GM21723 (cell line): ENCODE measurements around the gene EPS8L3.
"Not testable (repeated sequence)": the region's sequence is repeated elsewhere in the genome, so short reads cannot be mapped to it uniquely, and the experiment has no call there.

Experiments
- ATAC-seq: cut with Tn5 transposase; IDR thresholded peaks from one replicate; pipeline ENCODE4 v1.9.1; 2021; ENCODE audit warnings: mild to moderate bottlenecking, moderate library complexity; ENCODE audit not compliant: unreplicated experiment

The EPS8L3 gene

DNA sequence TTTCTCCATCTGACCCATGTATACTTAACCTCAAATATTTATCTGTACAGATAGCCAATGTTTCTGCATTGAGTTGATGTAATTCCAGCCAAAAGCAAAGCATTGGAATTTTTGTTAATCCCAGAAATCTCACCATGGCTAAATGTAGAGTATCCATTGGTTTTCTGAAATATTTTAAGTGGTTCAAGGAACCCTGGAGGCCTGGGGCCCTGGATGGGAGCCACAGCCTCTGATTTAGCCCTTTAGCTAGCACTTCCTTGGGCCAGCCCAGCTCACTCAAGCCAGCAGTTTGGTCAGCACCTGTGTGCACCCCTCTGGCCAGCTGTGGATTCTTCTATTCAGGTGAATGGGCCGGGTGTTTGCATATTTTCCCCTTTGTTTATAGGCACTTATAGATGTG, 18.8 kb upstream of the EPS8L3 start:
- ATAC-seq: no peak

DNA sequence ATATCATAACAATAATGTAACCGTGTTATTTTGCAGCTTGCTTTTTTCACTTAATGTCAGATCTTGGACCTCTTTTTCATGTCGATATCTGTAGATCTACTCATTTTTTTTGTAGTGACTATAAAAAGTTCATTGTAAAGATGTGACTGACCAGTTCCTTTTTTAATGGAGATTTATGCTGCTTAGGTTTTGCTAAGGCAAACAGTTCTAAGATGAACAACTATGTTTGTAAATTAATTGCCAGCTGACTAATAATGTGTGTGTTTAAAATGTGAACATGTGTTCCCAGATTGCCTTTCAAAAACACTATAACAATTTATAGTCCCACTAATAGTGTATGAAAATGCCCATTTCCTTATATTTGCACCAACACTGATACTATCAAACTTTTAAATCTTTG, 18.1 kb upstream of the EPS8L3 start:
- no peak for ATAC-seq

DNA sequence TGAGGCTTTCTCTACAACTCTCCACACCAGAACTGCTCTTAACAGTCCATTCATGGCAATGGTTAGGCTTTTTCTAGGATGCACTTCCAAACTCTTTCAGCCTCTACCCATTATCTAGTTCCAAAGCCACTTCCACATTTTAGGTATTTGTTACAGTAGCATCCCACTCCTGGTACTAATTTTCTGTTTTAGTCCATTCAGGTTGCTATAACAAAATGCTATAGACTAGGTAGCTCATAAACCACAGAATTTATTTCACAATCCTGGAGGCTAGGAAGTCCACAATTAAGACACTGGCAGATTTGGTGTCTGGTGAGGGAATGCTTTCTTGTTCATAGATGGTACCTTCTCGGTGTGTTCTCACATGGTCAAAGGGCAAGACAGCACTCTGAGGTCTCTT, 17.3 kb upstream of the EPS8L3 start:
- ATAC-seq: no peak

DNA sequence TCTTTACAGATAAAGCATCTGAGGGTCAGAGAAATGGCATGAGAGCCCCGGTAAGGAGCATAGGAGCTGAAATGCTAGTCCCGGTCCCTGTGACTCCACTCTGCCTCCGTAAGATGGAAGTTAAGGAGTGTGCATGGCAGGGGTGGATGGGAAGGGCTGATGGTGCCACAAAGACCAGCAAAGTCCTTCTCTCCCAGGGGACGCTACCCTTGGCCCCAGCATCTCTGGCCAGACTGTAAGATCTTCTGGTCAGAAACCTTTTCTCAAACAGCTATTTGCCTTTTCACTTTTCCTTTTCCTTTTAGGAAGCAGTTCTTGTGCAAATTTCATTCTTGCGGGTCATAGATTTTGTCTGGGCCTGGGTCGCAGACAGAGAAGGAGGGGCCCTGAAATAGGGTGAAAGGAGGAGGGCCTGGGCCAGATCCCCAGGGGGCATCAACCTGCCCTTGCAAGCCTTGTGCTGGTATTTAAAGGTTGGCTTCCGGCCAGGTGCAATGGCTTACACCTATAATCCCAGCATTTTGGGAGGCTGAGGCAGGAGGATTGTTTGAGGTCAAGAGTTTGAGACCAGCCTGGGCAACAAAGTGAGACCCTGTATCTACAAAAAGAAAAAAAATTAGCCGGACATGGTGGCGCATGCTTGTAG, 14.4 kb upstream of the EPS8L3 start:
- ATAC-seq: no peak

DNA sequence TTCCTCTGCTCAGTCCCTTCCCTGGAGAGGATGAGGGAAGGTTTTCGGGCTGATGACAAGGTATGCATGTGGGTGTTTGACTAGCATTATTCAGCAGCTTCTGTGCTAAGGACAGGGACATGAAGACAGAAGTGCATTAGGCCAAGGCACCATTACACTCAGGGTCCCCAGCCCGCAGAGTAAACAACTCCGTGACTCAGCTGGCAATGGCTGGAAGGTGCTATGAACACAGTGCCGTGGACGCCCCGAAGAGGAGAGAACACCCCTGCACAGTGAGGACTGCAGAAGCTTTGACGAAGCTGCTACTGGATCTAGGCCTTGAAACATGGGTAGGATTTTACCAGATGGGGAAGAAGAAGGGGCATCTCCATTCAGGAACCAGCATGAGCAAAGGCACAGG, 13.7 kb upstream of the EPS8L3 start:
- no peak for ATAC-seq

DNA sequence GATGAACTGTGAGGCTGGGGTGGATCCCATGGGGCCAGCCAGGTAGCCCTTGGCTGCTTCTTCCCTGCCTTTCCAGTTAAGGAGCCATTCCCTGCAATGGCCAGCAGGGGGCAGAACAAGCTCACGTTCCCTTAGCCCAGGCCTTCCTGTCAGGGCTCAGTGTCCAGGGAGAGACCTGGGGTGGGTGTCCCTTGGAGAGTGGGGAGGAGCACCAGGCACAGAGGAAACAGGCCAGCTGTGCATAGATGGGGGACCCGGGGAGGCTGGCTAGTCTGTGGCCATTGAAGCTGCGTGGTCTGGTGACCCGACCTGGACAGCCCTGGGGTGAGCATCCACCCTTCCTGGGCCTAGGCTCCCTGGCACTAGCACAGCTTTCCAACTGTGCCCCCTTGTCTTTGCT, 13.2 kb upstream of the EPS8L3 start:
- ATAC-seq: peak; percentile 77

DNA sequence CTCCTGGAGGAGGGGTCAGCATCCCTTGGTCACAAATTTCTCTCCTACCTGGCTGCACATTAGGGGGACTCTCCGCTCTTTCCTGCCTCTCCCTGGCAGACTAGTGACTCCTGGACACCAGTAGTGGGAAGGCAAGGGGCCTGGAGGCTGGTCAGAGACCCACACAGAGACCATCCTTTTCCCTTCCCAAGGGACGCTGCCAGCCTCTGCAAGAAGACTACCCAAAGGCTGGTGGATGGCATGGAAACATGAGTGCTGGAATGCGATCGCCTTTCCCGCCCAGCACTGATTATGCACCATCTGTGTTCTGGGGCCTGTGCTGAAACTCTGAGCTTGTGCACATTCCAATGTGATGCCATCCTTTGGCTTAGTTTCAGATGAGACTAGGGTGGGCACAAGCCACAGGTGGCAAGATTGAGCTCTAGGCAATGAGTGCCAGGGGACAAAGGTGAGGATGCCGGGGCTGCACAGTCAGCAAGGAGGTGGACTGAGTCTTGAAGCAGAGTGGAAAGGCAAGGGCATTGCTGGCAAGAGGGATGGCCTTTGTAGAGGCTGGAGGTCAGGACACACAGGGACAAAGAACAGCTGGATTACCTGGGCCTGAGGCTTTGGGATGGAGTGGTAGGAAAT, 12.6 kb upstream of the EPS8L3 start:
- no peak for ATAC-seq

DNA sequence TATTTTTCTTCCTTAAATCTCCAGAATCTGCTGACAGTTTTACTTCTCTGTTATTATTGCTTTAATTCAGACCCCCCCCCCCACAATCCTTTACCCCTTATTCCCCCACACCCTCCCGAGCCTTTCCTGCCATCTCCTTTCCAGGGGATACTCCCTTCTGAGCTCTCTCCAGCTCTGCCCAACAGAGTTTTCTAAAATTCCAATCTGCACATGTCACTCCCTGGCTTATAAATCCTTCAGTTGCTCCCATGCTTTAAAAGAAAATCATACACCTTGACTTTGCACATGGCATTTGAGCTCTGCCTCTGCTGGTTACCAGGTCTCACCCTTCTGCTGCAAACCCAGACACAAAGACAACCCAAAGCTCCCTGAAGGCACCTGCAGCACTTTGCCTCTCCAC, 11.7 kb upstream of the EPS8L3 start:
- no peak for ATAC-seq

DNA sequence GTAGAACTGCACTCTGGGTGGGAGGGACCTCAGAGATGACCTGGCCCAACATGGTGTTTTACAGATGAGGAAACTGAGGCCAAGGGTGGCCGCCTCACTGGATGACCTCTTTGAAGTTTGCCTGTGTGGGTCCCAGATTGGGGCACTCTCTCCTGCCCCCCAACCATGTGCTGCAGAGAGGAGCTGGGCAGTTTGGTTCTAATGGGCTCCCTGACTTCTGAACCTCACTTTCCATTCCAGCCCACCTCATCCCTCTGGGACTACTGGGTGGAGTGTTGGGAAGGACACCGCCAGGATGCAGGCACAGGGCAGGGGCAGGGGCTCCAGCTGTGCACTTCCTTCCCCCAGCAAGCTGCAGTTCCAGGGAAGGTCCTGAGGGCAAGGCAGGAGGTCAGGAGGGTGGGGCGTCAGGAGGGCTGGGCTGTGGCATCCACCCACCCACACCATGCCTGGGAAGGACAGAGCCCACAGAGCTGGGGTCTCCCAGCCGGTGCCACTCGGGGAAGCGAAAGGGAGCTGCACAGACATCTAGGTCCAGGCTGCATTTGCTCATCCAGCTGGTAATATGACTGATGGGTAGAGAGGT, 10.3 kb upstream of the EPS8L3 start:
- ATAC-seq: no peak

DNA sequence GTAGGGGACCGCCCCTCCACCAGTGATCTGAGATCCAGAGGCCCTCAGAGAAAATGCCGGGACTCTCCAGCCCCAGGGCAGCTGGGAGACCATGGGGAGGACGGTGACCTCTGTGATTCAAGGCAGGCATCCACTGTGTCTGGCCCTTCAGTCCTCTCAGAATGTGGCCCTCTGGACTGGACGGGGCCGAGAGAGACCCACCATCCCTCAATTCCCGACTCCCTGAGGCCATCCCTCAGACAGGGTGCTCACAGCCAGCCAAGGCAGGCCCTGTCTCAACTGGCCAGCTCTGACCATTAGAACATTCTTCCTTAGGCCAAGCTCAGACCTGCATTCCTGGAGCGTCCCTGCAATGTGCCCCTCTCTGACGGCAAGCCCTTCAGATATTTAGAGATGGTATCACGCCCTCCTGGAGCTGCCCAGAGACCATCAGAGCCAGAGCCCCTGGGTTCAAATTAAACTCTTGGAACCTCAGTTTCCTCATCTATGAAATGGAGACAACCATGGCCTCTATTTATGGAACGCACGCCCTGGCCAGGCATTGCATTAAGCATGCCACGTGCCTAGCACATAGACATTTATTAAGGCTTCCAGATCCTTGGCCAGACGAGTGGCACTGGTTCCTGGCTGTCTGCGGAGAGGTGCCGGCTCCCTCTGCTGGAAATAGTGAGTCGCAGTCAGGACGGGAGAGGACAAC, 9.6 kb upstream of the EPS8L3 start:
- peak; percentile 78 for ATAC-seq

DNA sequence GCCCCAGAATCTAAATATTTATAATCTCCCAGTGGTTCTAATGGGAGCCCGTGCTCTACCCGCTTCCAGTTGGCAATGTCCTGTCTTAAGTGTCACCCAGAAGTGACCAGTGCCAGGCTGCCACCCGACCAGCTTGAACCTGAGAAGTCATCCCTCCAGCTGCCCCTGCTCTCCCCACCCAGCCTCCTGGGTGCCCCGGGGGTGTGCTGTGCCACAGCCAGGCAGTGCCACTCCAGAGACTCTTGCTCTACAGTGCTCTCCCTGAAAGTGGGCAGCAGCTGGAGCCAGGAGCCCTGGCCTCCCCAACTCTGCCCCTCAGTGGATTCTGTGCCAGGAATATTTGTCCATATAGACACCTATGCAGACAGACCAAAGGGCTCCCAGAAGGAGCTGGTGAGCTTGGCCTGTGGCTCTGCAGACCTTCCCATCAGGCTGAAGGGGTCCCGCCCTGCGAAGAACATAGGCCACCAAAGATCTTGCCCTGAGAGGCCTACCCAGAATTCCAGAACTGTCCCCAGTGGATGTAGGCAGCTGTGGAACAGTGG, 9.0 kb upstream of the EPS8L3 start:
- ATAC-seq: no peak

DNA sequence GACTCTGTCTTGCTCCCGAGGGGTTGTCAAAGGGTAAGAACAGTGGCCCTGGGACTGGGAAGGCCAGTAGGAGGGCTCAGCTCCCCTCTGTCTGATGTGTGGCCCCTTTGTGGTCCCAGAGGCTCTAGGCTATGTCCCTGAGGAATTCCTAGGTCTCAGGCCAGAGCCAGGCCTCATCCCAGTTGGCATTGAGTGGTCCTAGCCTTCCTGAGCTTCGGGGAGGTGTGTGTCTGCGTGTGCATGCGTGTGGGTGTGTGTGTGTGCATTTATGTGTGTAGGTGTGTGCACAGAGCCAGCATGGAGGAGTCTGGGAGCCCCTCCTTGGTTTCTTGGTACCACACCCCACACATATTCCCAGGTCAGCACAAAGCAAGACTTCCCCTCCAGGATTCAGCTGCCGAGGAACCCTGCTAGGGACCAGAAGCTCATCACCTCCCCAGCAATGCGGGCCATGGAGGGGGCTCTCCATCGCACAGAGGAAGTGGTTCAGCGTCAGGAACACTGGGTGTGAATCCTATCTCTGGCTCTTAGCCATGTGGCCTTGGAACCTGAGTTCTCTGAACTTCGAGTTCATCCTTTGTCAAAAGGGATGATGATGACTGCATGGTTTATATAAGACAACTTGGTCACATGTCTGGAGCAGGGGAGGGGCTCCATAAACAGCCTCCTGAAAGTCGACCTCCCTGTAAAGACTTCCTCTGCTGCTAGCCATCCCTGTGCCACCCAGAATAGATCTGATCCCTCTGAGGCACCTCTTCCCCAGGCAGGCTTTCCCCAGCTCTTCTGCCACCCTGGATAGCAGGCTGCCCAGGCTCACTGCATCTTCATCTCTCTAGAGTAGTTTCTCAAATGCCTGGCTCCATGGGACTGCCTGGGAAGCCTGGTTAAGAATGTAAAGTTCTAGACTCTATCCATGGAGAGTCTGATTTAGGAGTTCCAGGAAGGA, 8.3 kb upstream of the EPS8L3 start:
- ATAC-seq: no peak

DNA sequence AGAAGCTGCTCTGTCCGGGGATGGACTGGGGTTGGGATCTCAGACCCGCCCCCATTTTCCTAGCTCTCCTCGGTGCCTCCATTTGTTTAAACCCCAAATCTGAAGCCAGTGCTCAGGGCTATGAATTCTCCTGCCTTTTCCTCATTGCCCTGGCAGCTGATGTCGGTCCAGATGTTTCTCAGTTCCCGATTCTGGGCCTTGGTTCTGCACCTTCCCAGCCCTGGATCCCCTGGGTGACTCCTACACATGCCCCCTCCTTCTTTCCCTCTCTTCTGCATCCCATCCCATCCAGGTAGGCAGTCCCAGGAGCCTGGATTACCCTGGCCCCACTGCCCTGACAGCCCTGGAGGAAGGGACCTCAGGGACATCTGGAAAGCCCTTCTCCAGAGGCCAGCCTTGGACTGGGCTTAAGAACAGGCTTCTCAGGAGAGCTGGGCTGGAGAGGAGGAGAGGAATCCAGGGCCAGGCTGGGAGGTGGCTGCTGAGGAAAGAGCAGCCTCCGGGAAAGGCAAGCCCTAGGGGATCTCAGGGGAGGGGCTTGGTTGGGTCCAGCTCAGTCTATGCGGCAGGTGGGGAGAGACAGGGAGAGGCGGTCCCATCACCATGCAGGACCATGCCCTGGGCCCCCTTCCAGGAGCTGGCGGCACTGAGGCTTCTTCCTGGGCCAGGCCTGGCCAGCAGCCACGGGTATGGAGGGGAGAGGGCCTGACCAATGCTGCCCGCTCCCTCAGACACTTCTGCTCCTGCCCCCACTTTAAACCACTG, 6.8 kb upstream of the EPS8L3 start:
- no peak for ATAC-seq

DNA sequence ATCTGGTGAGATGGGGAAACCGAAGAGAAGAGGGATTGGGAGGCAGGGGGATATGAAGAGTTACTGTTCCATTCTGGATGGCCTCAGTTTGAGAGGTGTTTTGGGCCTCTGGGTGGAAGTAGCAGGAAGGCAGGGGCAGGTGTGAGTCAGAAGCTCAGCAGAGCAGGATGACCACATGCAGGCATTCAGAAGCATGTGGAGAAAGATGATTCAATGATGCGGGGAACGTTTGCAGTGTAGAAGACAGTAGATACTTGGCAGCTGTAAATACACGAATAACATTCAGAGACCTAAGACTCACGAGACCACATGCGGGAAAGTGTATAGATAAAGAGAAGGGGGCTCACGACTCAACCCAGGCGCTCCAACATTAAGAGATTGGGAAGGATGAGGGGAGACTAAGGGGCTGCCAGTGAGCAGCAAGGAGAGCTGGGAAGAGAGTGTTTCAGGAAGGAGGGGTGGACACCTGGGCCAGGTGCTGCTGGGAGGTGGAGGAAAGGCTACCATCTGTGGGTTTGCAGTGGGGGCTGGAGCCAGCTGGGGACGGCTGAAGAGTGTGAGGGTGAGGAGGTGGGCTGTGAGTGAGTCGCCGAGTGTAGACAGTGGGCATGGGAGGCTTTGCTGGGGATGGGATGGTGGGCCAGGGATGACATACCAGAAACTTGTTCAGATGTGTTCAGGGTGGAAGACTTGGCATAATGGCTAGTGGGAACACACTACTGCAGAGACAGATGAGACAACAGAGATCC, 5.8 kb upstream of the EPS8L3 start:
- ATAC-seq: no peak

DNA sequence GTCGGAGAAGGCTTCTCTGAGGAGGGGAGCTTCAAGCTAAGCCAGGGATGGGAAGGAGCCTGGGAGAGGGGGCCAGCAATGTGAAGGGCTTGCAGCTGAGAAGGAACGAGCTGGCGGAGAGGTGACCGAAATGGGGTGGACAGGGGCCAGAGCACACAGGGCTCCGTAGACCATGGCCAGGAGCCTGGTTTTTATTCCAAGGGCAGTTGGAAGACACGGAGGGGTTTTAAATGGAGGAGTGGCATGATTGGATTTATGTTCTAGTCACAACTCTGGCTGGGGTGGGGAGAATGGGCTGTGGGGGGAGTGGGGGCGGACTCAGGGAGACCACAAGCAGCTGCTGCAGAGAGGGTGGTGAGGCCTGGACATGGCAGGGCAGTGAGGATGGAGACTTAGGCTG, 5.1 kb upstream of the EPS8L3 start:
- no peak for ATAC-seq

DNA sequence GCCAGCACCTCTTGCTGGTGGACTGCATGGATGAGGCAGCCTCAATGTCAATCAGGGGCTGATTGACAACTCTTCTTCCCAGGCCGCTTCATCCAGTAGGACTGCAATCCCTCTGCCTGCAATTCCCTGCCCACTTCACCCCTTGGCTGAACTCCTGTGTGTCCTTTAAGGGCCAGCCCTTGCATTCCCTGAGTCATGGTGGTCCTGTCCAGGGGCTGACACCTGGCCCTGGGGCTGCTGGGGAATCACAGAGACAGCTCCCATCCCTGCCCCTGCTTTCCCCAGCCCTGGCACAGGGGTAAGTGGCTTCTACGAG, 4.6 kb upstream of the EPS8L3 start:
- ATAC-seq: no peak

DNA sequence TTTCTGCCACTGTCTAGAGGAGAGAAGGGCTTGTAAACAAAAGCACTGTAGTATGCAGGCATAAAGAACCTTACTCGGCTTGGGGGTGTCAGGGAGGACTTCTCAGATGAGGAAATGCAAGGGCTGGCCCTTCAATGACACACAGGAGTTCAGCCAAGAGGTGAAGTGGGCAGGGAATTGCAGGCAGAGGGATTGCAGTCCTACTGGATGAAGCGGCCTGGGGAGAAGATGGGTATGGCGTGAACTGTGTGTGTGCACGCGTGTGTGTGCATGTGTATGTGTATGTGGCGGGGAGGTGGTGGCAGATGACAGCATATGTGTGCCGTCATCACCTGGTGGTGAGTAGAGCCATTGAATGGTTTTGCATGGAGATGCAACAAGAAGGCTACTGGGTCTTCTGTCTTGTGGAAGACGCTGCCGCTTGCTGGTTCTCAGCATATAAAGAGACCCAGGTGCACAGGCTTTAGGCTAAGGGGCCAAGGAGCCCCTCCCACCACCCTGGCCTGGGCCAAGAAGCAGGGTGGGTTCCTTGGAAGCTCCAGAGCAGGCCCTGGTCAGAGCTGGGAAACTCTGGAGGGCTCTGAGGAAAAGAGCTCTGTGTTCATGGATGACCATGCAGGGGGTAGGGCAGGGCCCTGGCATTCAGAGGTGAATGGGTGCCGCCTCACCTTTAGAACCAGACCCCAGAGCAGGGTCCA, 4.1 kb upstream of the EPS8L3 start:
- no peak for ATAC-seq

DNA sequence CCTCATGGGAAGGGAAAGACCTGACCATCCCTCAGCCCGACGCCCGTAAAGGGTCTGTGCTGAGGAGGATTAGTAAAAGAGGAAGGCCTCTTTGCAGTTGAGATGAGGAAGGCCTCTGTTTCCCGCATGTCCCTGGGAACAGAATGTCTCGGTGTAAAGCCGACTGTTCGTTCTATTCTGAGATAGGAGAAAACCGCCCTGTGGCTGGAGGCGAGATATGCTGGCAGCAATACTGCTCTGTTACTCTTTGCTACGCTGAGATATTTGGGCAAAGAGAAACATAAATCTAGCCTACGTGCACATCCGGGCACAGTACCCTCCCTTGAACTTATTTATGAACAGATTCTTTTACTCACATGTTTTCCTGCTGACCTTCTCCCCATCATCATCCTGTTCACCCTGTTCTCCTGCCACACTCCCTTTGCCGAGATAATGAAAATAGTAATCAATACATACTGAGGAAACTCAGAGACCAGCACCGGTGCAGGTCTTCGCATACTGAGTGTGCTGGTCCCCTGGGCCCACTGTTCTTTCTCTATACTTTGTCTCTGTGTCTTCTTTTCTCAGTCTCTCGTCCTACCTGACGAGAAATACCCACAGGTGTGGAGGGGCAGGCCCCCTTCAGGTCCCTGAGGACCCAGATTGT, 3.4 kb upstream of the EPS8L3 start:
- ATAC-seq: not testable (repeated sequence)
